ENCODE data around the gene CDKN2B-AS1. TPM values are rescaled to one million over a fixed set of nuclear protein-coding genes. Genes with fewer than 3 reads are reported as not detected.
A peak's percentile ranks its signal among the peaks of the same experiment; 100 is the strongest.

The CDKN2B-AS1 gene
- total and polyA plus RNA-seq, 2 donors, result 0.22 to 2.2 TPM

GRCh38 chr9:22035591-22036011 lies 41.0 kb downstream of the CDKN2B-AS1 start:
- H3K27ac ChIP-seq (ENCODE audit: low read depth), result no peak overlapping the region
- no peak for DNase-seq (ENCODE audit: extremely low spot score)
- 83% methylated on average over 2 of the region's 2 CpGs for WGBS

GRCh38 chr9:22036866-22037626 lies 42.5 kb downstream of the CDKN2B-AS1 start:
- 80% methylated on average over 4 of the region's 4 CpGs for WGBS
- H3K4me1 ChIP-seq (ENCODE audit: insufficient read depth), result no peaks in the 10 kb centered on the region
- H3K4me3 ChIP-seq (ENCODE audit: low read depth, low read length), result no peak overlapping the region
- H3K27ac ChIP-seq (ENCODE audit: low read depth), result peak overlapping the region; percentile 50
- DNase-seq (ENCODE audit: extremely low spot score), result no peak
- no peaks in the 10 kb centered on the region for H3K36me3 ChIP-seq (ENCODE audit: insufficient read depth)

More at GRCh38 chr9:22035591-22036011, 41.0 kb downstream of the CDKN2B-AS1 start:
- no peaks in the 10 kb centered on the region for H3K4me1 ChIP-seq (ENCODE audit: insufficient read depth)
- H3K4me3 ChIP-seq (ENCODE audit: low read depth, low read length), result no peak overlapping the region
- H3K36me3 ChIP-seq (ENCODE audit: insufficient read depth), result no peaks in the 10 kb centered on the region

- Histone ChIP-seq H3K36me3 (ENCODE audit: insufficient read depth) (no peaks in the 10 kb centered on the region), H3K4me3 (ENCODE audit: low read depth, low read length) (no peak overlapping the region), H3K27ac (ENCODE audit: low read depth) (no peak overlapping the region), H3K4me1 (ENCODE audit: insufficient read depth) (no peaks in the 10 kb centered on the region)
- WGBS, result 28% methylated on average over 2 of the region's 2 CpGs
- DNase-seq (ENCODE audit: extremely low spot score), result no peak
Measured at GRCh38 chr9:22037954-22038690, 43.5 kb downstream of the CDKN2B-AS1 start.

- no peaks in the 10 kb centered on the region for H3K36me3 ChIP-seq (ENCODE audit: insufficient read depth)
- no peaks in the 10 kb centered on the region for H3K4me1 ChIP-seq (ENCODE audit: insufficient read depth)
- DNase-seq (ENCODE audit: extremely low spot score), result no peak
- no peak overlapping the region for H3K27ac ChIP-seq (ENCODE audit: low read depth)
- 72% methylated on average over 3 of the region's 3 CpGs for WGBS
- H3K4me3 ChIP-seq (ENCODE audit: low read depth, low read length), result no peak overlapping the region
Measured at GRCh38 chr9:22039258-22039657, 44.7 kb downstream of the CDKN2B-AS1 start.

GRCh38 chr9:22040760-22041159 lies 46.2 kb downstream of the CDKN2B-AS1 start:
- no peaks in the 10 kb centered on the region for H3K36me3 ChIP-seq (ENCODE audit: insufficient read depth)
- WGBS, result 68% methylated on average over 1 of the region's 1 CpG
- no peaks in the 10 kb centered on the region for H3K4me1 ChIP-seq (ENCODE audit: insufficient read depth)
- H3K27ac ChIP-seq (ENCODE audit: low read depth), result no peak overlapping the region
- H3K4me3 ChIP-seq (ENCODE audit: low read depth, low read length), result no peak overlapping the region
- DNase-seq (ENCODE audit: extremely low spot score), result no peak

GRCh38 chr9:22041344-22041743 lies 46.8 kb downstream of the CDKN2B-AS1 start:
- no peaks in the 10 kb centered on the region for H3K36me3 ChIP-seq (ENCODE audit: insufficient read depth)
- H3K4me1 ChIP-seq (ENCODE audit: insufficient read depth), result no peaks in the 10 kb centered on the region
- H3K4me3 ChIP-seq (ENCODE audit: low read depth, low read length), result no peak overlapping the region
- 92% methylated on average over 1 of the region's 1 CpG for WGBS
- no peak for DNase-seq (ENCODE audit: extremely low spot score)
- H3K27ac ChIP-seq (ENCODE audit: low read depth), result no peak overlapping the region

- no peak overlapping the region for H3K4me3 ChIP-seq (ENCODE audit: low read depth, low read length)
- 74% methylated on average over 1 of the region's 1 CpG for WGBS
- H3K36me3 ChIP-seq (ENCODE audit: insufficient read depth), result no peaks in the 10 kb centered on the region
- DNase-seq (ENCODE audit: extremely low spot score), result peak; percentile 56
- no peak overlapping the region for H3K27ac ChIP-seq (ENCODE audit: low read depth)
- H3K4me1 ChIP-seq (ENCODE audit: insufficient read depth), result no peaks in the 10 kb centered on the region
Measured at GRCh38 chr9:22041775-22042174, 47.2 kb downstream of the CDKN2B-AS1 start.

- H3K4me3 ChIP-seq (ENCODE audit: low read depth, low read length), result no peak overlapping the region
- H3K27ac ChIP-seq (ENCODE audit: low read depth), result no peak overlapping the region
- no peak for DNase-seq (ENCODE audit: extremely low spot score)
- H3K36me3 ChIP-seq (ENCODE audit: insufficient read depth), result no peaks in the 10 kb centered on the region
- 43% methylated on average over 3 of the region's 3 CpGs for WGBS
- no peaks in the 10 kb centered on the region for H3K4me1 ChIP-seq (ENCODE audit: insufficient read depth)
Measured at GRCh38 chr9:22043928-22044327, 49.3 kb downstream of the CDKN2B-AS1 start.

- H3K36me3 ChIP-seq (ENCODE audit: insufficient read depth), result no peaks in the 10 kb centered on the region
- no peak overlapping the region for H3K4me3 ChIP-seq (ENCODE audit: low read depth, low read length)
- no peak for DNase-seq (ENCODE audit: extremely low spot score)
- no peaks in the 10 kb centered on the region for H3K4me1 ChIP-seq (ENCODE audit: insufficient read depth)
- H3K27ac ChIP-seq (ENCODE audit: low read depth), result no peak overlapping the region
Measured at GRCh38 chr9:22044583-22044982, 50.0 kb downstream of the CDKN2B-AS1 start.

GRCh38 chr9:22045423-22045822 lies 50.8 kb downstream of the CDKN2B-AS1 start:
- no peak overlapping the region for H3K27ac ChIP-seq (ENCODE audit: low read depth)
- no peak for DNase-seq (ENCODE audit: extremely low spot score)
- H3K36me3 ChIP-seq (ENCODE audit: insufficient read depth), result no peaks in the 10 kb centered on the region
- no peak overlapping the region for H3K4me3 ChIP-seq (ENCODE audit: low read depth, low read length)
- no peaks in the 10 kb centered on the region for H3K4me1 ChIP-seq (ENCODE audit: insufficient read depth)

- Histone ChIP-seq H3K4me1 (ENCODE audit: insufficient read depth) (no peaks in the 10 kb centered on the region), H3K36me3 (ENCODE audit: insufficient read depth) (no peaks in the 10 kb centered on the region), H3K4me3 (ENCODE audit: low read depth, low read length) (no peak overlapping the region), H3K27ac (ENCODE audit: low read depth) (no peak overlapping the region)
- 82% methylated on average over 1 of the region's 1 CpG for WGBS
- DNase-seq (ENCODE audit: extremely low spot score), result no peak
Measured at GRCh38 chr9:22046243-22046885, 51.8 kb downstream of the CDKN2B-AS1 start.

GRCh38 chr9:22047596-22047995 lies 53.0 kb downstream of the CDKN2B-AS1 start:
- Histone ChIP-seq H3K36me3 (ENCODE audit: insufficient read depth) (no peaks in the 10 kb centered on the region), H3K4me3 (ENCODE audit: low read depth, low read length) (no peak overlapping the region), H3K27ac (ENCODE audit: low read depth) (no peak overlapping the region), H3K4me1 (ENCODE audit: insufficient read depth) (no peaks in the 10 kb centered on the region)
- DNase-seq (ENCODE audit: extremely low spot score), result no peak
- 93% methylated on average over 2 of the region's 2 CpGs for WGBS

GRCh38 chr9:22049411-22049810 lies 54.8 kb downstream of the CDKN2B-AS1 start:
- WGBS, result 98% methylated on average over 1 of the region's 1 CpG
- Histone ChIP-seq H3K36me3 (ENCODE audit: insufficient read depth) (no peaks in the 10 kb centered on the region), H3K4me1 (ENCODE audit: insufficient read depth) (no peaks in the 10 kb centered on the region), H3K27ac (ENCODE audit: low read depth) (no peak overlapping the region), H3K4me3 (ENCODE audit: low read depth, low read length) (no peak overlapping the region)
- DNase-seq (ENCODE audit: extremely low spot score), result no peak

GRCh38 chr9:22050924-22051323 lies 56.3 kb downstream of the CDKN2B-AS1 start:
- DNase-seq (ENCODE audit: extremely low spot score), result no peak
- Histone ChIP-seq H3K27ac (ENCODE audit: low read depth) (no peak overlapping the region), H3K36me3 (ENCODE audit: insufficient read depth) (no peaks in the 10 kb centered on the region), H3K4me1 (ENCODE audit: insufficient read depth) (no peaks in the 10 kb centered on the region), H3K4me3 (ENCODE audit: low read depth, low read length) (no peak overlapping the region)
- 76% methylated on average over 4 of the region's 4 CpGs for WGBS

Measured in urinary bladder (tissue), 4 donors.